Cardiac fibroblast (primary cell): Measurements from ENCODE around the gene CCNA2.

Source experiments
- DNase-seq, 2 donors: peaks; one replicate each; pipeline versions ENCODE4 v3.0.0 to v3.0.0-alpha.2; 2010; ENCODE audit warnings: low read depth in 2 of 2
- H3K4me3 ChIP-seq, 2 donors: replicated peaks in 1 of 2; 1 replicate in 1 of 2; 2 replicates in 1 of 2; pipeline ENCODE4 v1.5.1; 2011; ENCODE audit warnings: low read depth in 2 of 2, low read length in 2 of 2, mild to moderate bottlenecking in 2 of 2, moderate library complexity in 1 of 2
- TF ChIP-seq, protein P1 (sequence below): IDR thresholded peaks from one replicate; pipeline ENCODE4 v1.5.1; 2011; ENCODE audit warnings: low read depth, mild to moderate bottlenecking, low read length, inconsistent platforms

The CCNA2 gene

DNA sequence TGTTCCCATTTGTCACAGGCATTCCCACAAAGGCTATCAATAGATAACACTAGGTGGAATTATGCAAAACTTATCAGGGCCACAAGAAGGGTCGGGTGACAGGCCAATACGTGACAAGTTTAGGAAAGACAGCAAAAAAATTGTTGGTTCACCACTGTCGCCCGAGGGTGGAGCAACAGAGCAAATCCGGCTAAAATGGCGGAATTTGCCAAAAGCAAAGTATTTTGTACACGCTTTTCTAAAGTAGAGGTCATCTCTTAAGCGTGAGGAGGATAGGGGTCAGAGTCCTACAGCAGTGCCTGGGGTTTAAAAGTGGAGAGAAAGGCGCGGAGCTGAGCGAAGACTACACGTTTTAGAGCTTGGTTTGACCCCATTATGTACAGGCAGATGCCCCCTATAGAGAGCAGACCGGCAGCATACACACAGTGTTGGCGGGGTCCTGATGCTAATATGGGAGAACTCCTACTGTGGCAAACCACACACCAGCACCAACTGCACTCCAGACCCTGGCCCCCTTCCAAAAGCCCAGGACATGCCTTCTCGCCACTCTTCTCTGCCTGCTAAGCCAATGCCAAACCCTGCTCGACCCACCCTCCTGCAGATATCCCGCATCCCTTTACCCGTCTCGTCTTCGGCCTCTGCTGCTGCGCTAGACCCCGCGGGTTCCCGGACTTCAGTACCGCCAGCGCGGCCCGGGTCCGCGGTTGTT lies 733 bp downstream of the CCNA2 start:
- peak overlapping the region; percentile 81 for H3K4me3 ChIP-seq
- TF ChIP-seq, protein P1, sequence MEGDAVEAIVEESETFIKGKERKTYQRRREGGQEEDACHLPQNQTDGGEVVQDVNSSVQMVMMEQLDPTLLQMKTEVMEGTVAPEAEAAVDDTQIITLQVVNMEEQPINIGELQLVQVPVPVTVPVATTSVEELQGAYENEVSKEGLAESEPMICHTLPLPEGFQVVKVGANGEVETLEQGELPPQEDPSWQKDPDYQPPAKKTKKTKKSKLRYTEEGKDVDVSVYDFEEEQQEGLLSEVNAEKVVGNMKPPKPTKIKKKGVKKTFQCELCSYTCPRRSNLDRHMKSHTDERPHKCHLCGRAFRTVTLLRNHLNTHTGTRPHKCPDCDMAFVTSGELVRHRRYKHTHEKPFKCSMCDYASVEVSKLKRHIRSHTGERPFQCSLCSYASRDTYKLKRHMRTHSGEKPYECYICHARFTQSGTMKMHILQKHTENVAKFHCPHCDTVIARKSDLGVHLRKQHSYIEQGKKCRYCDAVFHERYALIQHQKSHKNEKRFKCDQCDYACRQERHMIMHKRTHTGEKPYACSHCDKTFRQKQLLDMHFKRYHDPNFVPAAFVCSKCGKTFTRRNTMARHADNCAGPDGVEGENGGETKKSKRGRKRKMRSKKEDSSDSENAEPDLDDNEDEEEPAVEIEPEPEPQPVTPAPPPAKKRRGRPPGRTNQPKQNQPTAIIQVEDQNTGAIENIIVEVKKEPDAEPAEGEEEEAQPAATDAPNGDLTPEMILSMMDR = peak; percentile 10
- DNase-seq = peak; percentile 30 to 31

DNA sequence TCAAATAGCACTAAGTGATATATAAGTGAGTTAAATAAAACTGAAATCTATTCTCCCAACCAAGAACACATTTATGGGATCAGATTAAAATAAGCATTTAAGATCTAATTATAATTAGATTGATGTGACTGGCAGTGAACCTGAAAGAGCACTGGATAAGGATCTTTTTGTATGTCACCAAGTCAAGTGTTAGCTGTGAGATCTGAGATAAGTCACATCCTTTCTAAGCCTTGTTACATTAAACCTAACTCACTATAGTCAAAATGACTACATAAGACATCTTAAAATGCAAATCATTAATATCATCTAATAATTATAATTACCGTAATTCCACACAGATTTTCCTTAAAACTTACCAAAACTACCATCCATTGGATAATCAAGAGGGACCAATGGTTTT lies 1.6 kb downstream of the CCNA2 start:
- TF ChIP-seq, protein P1 = no peak
- DNase-seq = no peak
- H3K4me3 ChIP-seq = peak overlapping the region; percentile 81

- H3K4me3 ChIP-seq = no peak overlapping the region
- TF ChIP-seq, protein P1 = no peak
- DNase-seq = peak; percentile 15 to 28
Measured at GRCh38 chr4:121819216-121819965, 4.3 kb downstream of the CCNA2 start.

- no peak for DNase-seq
- TF ChIP-seq, protein P1 = no peak
Measured at GRCh38 chr4:121818215-121818614, 5.5 kb downstream of the CCNA2 start.

GRCh38 chr4:121817701-121818100 lies 6.0 kb downstream of the CCNA2 start:
- no peak for DNase-seq
- TF ChIP-seq, protein P1 = no peak
- no peak overlapping the region for H3K4me3 ChIP-seq

More at GRCh38 chr4:121818215-121818614, 5.5 kb downstream of the CCNA2 start:
- H3K4me3 ChIP-seq = no peak overlapping the region

- DNase-seq = no peak
- no peak overlapping the region for H3K4me3 ChIP-seq
- TF ChIP-seq, protein P1 = no peak
Measured at GRCh38 chr4:121817006-121817405, 6.7 kb downstream of the CCNA2 start.
